HS-5 (cell line): Measurements from ENCODE around the gene AMH.

Experiments
- DNase-seq: peaks from one replicate; pipeline ENCODE4 v3.0.0-alpha.2; 2012; ENCODE audit warnings: low read depth

AMH gene

DNA sequence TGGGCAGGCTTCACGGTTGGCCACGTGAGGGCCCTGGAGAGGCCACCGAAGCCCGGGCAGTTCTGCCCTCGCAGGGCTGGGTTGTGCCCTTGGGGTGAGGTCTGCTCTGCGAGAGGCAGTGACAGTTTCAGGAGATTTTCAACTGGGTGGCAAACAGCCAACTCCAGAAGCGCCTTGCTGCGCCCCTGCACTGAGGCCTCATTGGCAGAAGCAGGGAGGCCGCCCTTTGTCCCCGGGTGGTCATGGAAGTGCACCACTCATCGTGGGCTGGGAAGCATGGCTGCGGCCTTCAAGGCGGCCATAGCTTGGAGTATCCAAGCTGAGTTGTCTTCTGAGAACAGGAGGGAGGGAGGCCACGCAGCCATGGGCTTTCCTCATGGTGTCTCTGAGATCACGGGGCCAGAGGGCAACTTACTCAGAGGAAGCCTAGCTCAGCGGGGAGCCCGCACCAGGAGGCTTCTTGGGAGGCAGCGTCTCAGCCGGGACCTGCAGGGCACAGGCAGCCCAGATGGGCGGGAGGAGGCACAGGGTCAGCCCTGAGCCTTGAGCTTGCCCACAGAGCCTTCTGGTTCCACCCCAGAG is 27.8 kb upstream of the AMH start:
- DNase-seq = no peak

DNA sequence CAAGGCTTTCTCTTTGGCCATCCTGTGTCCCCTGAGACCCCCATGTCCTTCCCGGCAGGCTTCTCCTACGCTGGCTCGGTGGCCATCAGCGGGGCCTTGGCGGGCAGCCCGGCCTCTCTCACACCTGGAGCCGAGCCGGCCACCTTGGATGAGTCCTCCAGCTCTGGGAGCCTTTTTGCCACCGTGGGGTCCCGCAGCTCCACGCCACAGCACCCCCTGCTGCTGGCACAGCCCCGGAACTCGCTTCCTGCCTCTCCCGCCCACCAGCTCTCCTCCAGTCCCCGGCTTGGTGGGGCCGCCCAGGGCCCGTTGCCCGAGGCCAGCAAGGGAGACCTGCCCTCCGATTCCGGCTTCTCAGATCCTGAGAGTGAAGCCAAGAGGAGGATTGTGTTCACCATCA is 27.2 kb upstream of the AMH start:
- no peak for DNase-seq

GRCh38 chr19:2223391-2223790 is 25.7 kb upstream of the AMH start:
- no peak for DNase-seq

- no peak for DNase-seq
Measured at GRCh38 chr19:2223959-2224358, 25.2 kb upstream of the AMH start.

GRCh38 chr19:2224754-2225349 is 24.3 kb upstream of the AMH start:
- no peak for DNase-seq

DNA sequence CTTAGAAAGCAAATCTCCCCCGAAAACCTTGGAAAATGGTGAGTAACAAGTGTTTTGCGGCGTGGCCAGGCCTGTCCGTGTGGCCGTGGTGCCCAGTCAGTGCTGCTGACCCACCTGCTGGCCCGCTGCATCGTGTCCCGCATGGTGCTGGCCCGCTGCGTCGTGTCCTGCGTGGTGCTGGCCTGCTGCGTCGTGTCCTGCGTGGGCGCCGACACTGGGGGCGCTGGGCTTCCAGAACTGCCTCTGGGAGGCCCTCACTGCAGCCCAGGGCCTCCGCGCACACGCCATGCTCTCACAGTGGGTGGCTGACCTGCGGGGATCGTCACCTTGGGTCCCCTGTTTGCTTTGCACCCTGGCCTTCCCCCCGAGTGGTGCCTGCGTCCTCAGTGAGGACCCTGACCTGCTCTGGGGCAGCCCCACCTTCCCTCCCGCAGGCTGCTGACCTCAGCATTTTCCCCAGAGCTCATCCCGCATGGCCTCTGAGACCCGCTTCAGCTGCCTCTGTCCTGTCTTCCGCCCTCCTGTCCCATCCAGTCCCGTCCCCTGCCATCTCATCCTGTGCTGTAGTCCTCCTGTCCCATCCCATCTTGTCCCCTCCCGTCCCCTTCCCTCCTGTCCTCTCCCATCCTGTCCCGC is 23.6 kb upstream of the AMH start:
- no peak for DNase-seq

- DNase-seq = no peak
Measured at GRCh38 chr19:2226051-2226839, 22.9 kb upstream of the AMH start.

- no peak for DNase-seq
Measured at GRCh38 chr19:2226840-2227360, 22.2 kb upstream of the AMH start.

- no peak for DNase-seq
Measured at GRCh38 chr19:2227415-2228156, 21.5 kb upstream of the AMH start.

- DNase-seq = no peak
Measured at GRCh38 chr19:2228157-2229030, 20.7 kb upstream of the AMH start.

DNA sequence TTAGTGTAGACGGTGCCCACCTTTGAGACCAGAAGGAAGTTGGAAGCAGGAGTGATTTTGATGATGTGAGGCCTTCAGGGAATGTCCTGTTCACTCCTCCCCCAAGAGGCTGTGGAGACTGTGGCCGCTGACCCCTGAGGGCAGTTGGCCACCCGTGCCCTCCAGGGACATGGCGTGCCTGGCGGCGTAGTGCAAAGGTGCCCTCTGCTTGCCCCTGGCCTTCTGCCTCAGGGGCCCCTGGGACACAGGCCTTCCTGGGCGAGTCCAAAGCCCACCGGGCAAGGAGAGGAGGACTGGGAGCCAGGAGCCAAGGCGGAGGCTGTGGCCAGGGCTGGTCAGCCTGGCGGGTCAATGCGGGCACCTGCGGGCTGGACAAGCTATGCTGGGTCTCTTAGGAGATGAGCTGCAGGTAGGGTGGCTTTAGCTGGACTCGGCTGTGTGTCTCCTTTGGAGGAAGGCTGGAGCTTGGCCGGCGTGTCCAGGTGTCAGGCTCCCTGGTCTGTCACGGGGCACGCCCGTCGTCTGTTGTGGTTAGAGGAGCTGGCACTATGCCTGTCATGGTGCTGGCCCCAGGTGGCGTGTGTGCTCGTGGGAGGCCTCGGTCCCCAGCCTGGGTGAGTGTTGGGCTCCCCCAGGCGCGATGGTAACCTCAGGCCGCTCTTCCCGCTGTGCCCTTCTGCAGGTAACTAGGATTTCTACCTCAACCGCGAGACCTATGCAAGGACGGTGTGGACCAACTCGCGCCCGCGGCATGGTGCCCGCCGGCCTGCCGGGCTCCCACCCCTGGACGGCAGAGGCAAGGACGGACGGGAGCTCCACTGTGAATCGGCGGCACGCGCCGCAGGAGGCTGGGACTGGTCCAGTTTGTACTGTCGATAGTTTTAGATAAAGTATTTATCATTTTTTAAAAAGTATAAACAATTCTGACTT is 19.8 kb upstream of the AMH start:
- no peak for DNase-seq

DNA sequence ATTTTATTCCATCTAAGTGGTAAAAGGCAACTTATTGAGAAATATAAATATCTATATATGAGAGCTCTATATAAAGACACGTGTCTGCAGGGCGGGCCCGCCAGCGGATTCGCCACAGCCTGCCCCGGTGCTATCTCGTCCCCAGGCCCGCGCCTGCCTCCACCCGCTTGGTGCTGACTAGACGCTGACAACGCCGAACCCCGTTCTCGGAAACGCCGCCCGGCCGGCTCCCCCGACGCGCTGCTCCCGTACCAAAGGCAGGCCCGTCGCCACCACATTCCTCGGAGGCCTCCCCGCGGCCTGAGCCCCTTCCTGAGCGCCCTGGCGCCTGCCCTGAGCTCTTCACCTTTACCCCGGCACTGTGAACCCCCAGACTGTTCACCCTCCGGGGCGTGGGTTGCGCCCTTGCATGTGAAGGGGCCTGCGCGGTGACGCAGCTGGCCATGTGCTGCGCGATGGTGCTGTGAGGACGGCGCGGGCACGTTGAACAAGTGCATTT is 19.0 kb upstream of the AMH start:
- no peak for DNase-seq

- no peak for DNase-seq
Measured at GRCh38 chr19:2230807-2231533, 18.2 kb upstream of the AMH start.

DNA sequence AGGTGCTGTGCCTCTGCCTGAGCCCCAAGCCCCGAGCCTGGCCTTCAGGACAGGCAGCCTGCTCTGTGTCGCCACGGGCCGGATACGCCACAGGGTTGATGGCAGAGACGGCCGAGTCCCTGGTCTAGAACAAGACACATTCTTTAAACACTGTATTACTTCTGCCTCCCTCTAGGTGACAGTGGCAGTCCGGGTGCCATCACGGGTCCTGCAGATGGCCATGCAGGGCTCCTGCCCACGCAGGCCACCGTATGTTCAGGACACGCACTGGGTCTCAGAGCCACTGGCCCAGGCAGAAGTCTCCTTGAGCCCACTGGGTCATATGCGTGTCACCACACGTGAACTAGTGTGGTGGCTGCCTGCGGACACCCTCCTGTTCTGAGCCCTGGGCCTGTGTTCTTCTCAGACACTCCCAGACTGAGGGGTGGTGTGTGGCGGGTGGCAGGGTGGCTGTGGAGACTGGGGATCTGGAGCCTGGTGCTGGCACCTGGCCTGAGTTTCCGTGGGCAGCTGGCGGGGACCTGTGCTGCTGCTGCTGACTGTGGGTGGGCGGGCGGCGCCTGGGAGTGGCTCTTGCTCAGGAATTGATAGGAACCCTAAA is 17.4 kb upstream of the AMH start:
- DNase-seq = no peak

GRCh38 chr19:2232286-2233151 is 16.6 kb upstream of the AMH start:
- DNase-seq = no peak

GRCh38 chr19:2233601-2234280 is 15.4 kb upstream of the AMH start:
- DNase-seq = no peak

DNA sequence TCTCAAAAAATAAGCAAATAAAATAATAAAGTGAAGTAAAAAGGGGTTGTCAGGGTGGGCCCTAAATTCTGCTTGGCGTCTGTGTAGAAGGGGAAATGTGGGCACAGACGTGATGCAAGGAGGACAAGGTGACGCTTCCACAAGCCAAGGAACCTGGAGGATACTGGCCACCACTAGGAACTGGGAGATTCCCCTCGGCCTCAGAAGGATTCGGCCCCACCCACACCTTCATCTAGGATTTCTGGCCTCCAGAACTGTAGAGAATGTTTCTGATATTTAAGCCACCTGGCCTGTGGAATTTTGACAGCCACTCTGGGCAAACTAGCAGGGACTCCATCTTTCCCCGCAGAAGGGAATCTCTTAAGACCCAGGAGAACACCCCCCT is 14.1 kb upstream of the AMH start:
- no peak for DNase-seq
